NB4 (cell line): ENCODE measurements around the gene TRIO.

Source experiments
- DNase-seq: peaks from one replicate; pipeline ENCODE4 v3.0.0; 2010; ENCODE audit warnings: low read depth
- H3K4me3 ChIP-seq: one replicate; pipeline ENCODE4 v1.5.1; 2011; ENCODE audit warnings: mild to moderate bottlenecking, low read depth, low read length, moderate library complexity
- MYC ChIP-seq: IDR thresholded peaks from 2 replicates; pipeline ENCODE4 v1.6.1; 2011; ENCODE audit warnings: low read depth, low read length
- POLR2A ChIP-seq: IDR thresholded peaks from 2 replicates; pipeline ENCODE4 v1.6.1; 2011; ENCODE audit warnings: mild to moderate bottlenecking; ENCODE audit not compliant: insufficient read length; ENCODE audit errors: extremely low read depth
- TF ChIP-seq, protein P1 (sequence below): IDR thresholded peaks from 2 replicates; pipeline ENCODE4 v1.6.1; 2011; ENCODE audit warnings: low read depth, low read length
- TF ChIP-seq, protein P2 (sequence below): IDR thresholded peaks from one replicate; pipeline ENCODE4 v1.5.1; 2012; ENCODE audit warnings: low read depth, low read length

The TRIO gene

DNA sequence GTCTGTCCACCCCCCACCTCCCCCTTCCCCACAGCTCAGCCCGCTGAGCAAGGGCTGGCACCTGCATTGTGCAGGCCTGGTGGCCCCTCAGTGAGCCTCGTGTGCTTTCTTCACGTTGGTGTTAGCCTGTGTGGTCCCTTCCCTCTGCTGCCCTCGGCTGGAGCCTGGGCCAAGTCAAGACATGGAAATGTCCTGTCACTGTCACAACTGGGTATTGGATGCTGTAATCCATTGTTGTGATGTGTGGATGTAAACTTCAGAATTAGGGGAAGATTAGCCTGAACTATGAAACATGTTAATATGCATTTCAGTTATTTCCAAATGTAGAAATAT, 103.9 kb downstream of the TRIO start:
- no peak overlapping the region for H3K4me3 ChIP-seq
- TF ChIP-seq, protein P1, sequence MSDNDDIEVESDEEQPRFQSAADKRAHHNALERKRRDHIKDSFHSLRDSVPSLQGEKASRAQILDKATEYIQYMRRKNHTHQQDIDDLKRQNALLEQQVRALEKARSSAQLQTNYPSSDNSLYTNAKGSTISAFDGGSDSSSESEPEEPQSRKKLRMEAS: no peak
- TF ChIP-seq, protein P2, sequence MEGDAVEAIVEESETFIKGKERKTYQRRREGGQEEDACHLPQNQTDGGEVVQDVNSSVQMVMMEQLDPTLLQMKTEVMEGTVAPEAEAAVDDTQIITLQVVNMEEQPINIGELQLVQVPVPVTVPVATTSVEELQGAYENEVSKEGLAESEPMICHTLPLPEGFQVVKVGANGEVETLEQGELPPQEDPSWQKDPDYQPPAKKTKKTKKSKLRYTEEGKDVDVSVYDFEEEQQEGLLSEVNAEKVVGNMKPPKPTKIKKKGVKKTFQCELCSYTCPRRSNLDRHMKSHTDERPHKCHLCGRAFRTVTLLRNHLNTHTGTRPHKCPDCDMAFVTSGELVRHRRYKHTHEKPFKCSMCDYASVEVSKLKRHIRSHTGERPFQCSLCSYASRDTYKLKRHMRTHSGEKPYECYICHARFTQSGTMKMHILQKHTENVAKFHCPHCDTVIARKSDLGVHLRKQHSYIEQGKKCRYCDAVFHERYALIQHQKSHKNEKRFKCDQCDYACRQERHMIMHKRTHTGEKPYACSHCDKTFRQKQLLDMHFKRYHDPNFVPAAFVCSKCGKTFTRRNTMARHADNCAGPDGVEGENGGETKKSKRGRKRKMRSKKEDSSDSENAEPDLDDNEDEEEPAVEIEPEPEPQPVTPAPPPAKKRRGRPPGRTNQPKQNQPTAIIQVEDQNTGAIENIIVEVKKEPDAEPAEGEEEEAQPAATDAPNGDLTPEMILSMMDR: no peak
- TF ChIP-seq POLR2A (no peak), MYC (no peak)
- no peak for DNase-seq

DNA sequence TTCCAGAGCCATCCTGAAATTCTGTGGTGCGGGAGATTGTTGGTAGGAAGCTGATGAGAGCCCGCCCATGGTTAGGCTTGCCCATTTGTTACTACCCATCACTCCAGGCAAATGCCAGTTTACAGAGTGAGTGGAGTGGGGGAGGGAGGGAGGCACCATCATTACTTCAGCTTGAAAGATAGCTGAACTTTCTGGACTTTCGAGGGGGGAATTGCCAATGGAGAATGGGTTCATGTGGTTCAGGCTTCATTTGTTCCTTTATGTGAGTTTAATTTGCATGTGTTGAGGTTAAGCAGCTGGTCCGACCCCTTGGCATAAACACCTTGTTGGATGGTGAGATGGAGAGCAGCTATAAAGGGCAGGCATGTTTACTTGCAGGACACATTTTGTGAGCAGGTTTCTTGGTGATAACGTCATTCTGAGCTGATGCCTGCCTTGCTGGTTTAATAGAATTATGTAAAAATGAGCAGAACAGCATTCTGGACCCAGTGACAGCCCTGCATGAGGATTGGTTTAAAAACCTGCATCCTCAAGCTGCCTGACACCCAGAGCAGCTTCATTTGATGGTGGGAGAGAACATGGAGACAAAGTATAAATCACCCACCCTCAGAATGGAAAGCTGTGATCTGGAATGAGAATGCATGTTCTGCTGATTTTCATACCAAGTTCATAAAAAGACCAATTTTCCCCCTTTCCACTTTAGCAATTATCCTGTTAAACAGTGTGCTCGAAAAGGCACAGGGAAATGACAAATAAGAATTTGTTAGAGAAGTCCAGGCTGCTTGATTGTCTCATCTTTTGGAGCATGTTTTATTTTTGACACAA, 106.3 kb downstream of the TRIO start:
- no peak overlapping the region for H3K4me3 ChIP-seq
- DNase-seq: no peak
- TF ChIP-seq POLR2A: no peak
- TF ChIP-seq, protein P2: no peak
- TF ChIP-seq MYC: no peak
- TF ChIP-seq, protein P1: no peak

DNA sequence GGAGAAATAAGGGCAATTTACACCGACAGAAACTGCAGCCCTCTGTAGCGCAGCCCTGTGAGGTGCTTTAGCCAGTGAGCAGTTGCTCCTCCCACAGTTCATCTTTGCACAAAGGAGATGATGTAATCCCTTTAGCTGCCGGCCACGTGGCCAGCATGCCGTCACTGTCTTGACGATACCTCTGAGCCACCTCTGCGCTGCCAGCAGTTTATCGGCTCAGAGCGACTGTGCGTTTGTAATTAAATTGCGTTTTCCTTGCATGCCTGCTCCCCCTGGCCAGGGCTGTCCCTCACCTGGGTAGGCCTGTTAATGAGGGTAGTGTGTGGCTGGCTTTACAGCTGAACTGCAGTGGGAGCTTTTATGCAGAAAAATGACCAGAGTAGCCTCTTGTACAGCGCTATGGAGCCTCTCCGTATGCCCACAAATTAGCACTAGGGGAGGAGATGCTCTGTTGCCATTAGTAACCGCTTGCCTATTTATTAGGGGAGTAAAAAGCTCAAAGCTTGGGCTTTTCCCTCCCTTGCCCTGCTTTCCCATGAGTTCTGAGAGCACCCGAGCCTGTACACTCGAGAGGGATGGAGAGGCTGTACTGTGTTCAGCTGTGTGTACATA, 107.0 kb downstream of the TRIO start:
- peak; percentile 36 for DNase-seq
- TF ChIP-seq POLR2A: no peak
- TF ChIP-seq MYC: peak; percentile 43; the same call in 1 of the 2 replicates
- TF ChIP-seq, protein P1: peak; percentile 83
- TF ChIP-seq, protein P2: no peak
- no peak overlapping the region for H3K4me3 ChIP-seq

DNA sequence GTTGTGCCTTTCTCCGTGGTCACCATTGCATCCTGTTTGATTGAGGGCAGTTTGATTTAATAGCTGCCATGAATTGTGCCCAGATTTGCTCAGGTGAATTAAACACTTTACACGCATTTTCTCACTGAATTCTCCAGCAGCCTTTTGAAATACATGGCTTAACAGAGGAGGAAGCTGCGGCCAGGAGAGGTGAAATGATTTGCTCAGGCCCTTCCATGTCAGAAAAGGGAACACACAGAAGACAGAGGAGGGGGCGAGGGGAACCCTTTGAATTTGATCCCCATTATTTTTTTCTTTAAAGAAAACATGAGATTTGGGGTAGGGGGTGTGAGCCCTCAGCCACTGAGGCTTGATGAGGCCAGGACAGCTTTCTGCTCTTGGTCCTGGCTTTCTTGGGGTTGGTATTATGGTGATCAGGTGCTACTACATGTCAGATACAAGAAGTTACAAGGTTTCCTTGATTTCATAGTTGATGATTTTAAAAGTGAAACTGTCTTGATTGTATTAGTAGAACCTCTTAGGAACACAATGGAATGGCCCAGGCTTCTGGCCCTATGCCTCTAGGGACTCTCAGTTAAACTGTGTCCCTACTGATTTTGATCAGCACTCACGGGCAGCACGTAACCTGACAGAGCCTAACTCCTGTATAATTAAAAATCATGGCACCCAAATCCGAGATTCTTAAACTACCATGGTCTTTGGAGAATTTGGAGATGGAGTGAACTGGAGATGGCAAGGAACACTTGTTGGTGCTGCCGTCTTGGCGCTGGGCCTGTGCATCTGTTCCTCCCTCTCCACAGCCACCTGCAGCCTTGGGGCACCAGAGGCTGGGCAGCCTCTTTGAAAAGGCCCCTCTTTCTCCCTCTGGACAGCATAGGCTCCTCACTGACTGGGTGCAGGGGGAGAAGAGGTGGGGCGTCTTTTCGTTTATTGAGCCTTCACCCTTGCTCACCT, 107.9 kb downstream of the TRIO start:
- TF ChIP-seq, protein P1: no peak
- TF ChIP-seq, protein P2: no peak
- TF ChIP-seq POLR2A (no peak), MYC (no peak)
- no peak for DNase-seq
- no peak overlapping the region for H3K4me3 ChIP-seq

DNA sequence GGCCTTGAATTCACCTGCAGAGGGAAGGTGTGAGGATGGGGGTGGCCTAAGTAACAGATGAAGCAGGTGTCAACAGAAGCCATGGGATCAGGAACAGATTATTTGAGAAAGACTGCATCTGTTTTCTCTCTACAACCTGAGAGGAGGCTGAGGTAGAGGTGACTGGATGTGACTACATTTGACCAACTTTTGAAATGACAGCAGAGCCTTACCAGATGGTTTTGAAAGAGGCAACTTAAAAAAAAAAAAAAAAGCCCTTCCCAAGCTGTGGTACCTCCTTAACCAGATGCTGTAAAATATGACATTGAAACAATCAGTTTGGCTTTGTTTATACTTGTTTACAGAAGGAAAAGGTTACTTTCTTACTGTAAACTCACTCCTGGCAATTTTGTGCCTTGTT, 108.6 kb downstream of the TRIO start:
- TF ChIP-seq, protein P2: no peak
- TF ChIP-seq, protein P1: no peak
- no peak for TF ChIP-seq MYC
- TF ChIP-seq POLR2A: no peak
- no peak overlapping the region for H3K4me3 ChIP-seq
- DNase-seq: no peak
